Heart left ventricle (tissue), 16 donors: Measurements from ENCODE around the gene FCHSD2. TPM values are rescaled to one million over a fixed set of nuclear protein-coding genes. Genes with fewer than 3 reads are reported as not detected.

ENCODE experiments used
- ATAC-seq, 4 donors: fragments of 200-7000 bp; cut with Tn5 transposase; one replicate each; pipeline ENCODE4 v1.9.1; 2020 to 2022; ENCODE audit warnings: moderate library complexity in 4 of 4, mild to moderate bottlenecking in 3 of 4, moderate number of reproducible peaks in 1 of 4
- DNase-seq, 5 donors: peaks; one replicate each; pipeline ENCODE4 v3.0.0-alpha.2; 2020
- H3K27ac ChIP-seq, 12 donors: fragments of 200-600 bp; sonication (generic) in 4 of 12; one replicate each; pipeline versions ENCODE4 v1.5.0 to v1.8.0; 2016 to 2022; ENCODE audit warnings: mild to moderate bottlenecking in 2 of 12
- H3K27me3 ChIP-seq, 9 donors: fragments of 200-600 bp; sonication (generic) in 2 of 9; one replicate each; pipeline versions ENCODE4 v1.5.1 to v1.8.0; 2016 to 2022; ENCODE audit warnings: mild to moderate bottlenecking in 3 of 9
- H3K36me3 ChIP-seq, 9 donors: fragments of 200-600 bp; sonication (generic) in 2 of 9; one replicate each; pipeline versions ENCODE4 v1.5.0 to v1.8.0; 2018 to 2022; ENCODE audit warnings: mild to moderate bottlenecking in 2 of 9
- H3K4me1 ChIP-seq, 12 donors: fragments of 200-600 bp; sonication (generic) in 4 of 12; one replicate each; pipeline versions ENCODE4 v1.5.0 to v1.8.0; 2016 to 2022; ENCODE audit warnings: mild to moderate bottlenecking in 3 of 12
- H3K4me3 ChIP-seq, 12 donors: fragments of 200-600 bp; sonication (generic) in 4 of 12; one replicate each; pipeline versions ENCODE4 v1.5.0 to v1.8.0; 2017 to 2022; ENCODE audit warnings: mild to moderate bottlenecking in 9 of 12, moderate library complexity in 4 of 12
- H3K9me3 ChIP-seq, 12 donors: fragments of 200-600 bp; sonication (generic) in 4 of 12; one replicate each; pipeline versions ENCODE4 v1.5.0 to v1.8.0; 2016 to 2022; ENCODE audit warnings: mild to moderate bottlenecking in 1 of 12
- POLR2A ChIP-seq, 2 donors: fragments of 450-650 bp; IDR thresholded peaks; one replicate each; pipeline ENCODE4 v1.6.1; 2017; ENCODE audit warnings: antibody characterized with exemption in 2 of 2, mild to moderate bottlenecking in 2 of 2, moderate library complexity in 2 of 2
- WGBS, 4 donors: extraction: QIAGEN DNeasy Blood & Tissue Kit in 2 of 4; methylation state at CpG; one replicate each; pipeline versions ENCODE4 v1.1.5 to v1.1.7; 2013 to 2018; 5-methylcytosine and 5-hydroxymethylcytosine counted together
- intact Hi-C, 10 donors: fragments of 100-400 bp; cut with DNase I; formaldehyde crosslinking; loops; one replicate each; pipeline versions ENCODE4 v1.11.1 to v1.14.2; 2022
- polyA plus RNA-seq, 2 donors: library from polyadenylated mRNA; stranded (reverse); fragments of 200-250 nt; gene quantifications; one replicate each; pipeline ENCODE4 v1.2.3, GENCODE V29; 2013
- total RNA-seq, 9 donors: library from RNA; depleted of rRNA in 2 of 9; stranded (reverse); fragments of >200 nt in 2 of 9; fragmentation: NEBNext Ultra II Directional in 3 of 9; extraction: Animal tissue kit (Norgen Biotek cat#: 25700) in 3 of 9; gene quantifications; one replicate each; pipeline versions ENCODE4 v1.1.0 to v1.2.4, GENCODE V29; 2016 to 2023
- TF ChIP-seq, protein P1 (sequence below), 12 donors: fragments of 200-600 bp; sonication (generic) in 4 of 12; IDR thresholded peaks; one replicate each; pipeline versions ENCODE4 v1.5.0 to v1.8.0; 2018 to 2022; ENCODE audit warnings: antibody characterized with exemption in 12 of 12, mild to moderate bottlenecking in 5 of 12
- donor health status: ischemic (EF 13 %, LVEDD 7.1; RV severe dilation, severe dysfunction).
- donor health status: healthy with polysubstance abuse.
- donor health status: DM: no; HTN: yes; CAD: no.
- donor health status: DM: no; HTN: no; CAD: no.
- donor health status: ischemic (EF 25% LVEDD 6.9; RV normal size, moderate dysfunction).
- donor health status: ischemic (EF 25% LVEDD 5.7; RV mildly dilated, moderate dysfunction).
- donor health status: healthy.
- donor health status: DM: yes; HTN: yes; CAD: no.
- donor health status: ischemic (EF 35%, LVEDD 5.7; RV mildly dilated, moderate dysfunction).
- donor health status: nonischemic (EF 11% LVEDD 7.7; RV severe dilation, severe dysfunction).
- donor health status: DM: yes; HTN: yes; CAD: no.
- donor health status: PGD.
- donor health status: ischemic (EF 29% LVEDD 5.4; RV normal size, mild dysfunction).
- donor health status: nonischemic (EF 23%, LVEDD 6.1; RV moderate dilation, normal function).

FCHSD2 gene
- total and polyA plus RNA-seq, 11 donors, result 9.9 to 61.1 (median 39.0) TPM

DNA sequence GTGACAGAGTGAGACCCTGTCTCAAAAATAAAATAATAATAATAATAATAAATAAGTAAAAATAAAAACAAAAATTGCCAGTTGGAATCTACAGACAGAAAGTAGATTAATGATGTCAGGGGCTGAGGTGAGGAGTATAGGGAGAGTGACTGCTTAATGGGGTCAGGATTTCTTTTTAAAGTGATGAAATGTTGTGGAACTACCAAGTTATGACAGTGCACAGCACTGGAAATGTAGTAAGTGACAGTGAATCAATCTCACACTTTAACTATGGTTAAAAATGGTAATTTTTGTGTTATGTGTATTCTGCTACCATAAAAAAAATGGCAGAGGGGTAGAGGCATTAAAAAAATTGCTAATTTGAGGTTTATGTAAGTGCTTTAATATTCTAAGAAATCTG, 240.7 kb downstream of the FCHSD2 start:
- Histone ChIP-seq H3K9me3 (peaks cover 0 to 5% (median 0%) of the 10 kb centered on the region in 12 donors), H3K27ac (no peak overlapping the region), H3K36me3 (peaks cover 0 to 48% (median 35%) of the 10 kb centered on the region in 9 donors), H3K4me3 (no peak overlapping the region), H3K4me1 (no peaks in the 10 kb centered on the region), H3K27me3 (no peaks in the 10 kb centered on the region)
- intact Hi-C loops, result no loop called here
- DNase-seq, result no peak
- TF ChIP-seq, protein P1, sequence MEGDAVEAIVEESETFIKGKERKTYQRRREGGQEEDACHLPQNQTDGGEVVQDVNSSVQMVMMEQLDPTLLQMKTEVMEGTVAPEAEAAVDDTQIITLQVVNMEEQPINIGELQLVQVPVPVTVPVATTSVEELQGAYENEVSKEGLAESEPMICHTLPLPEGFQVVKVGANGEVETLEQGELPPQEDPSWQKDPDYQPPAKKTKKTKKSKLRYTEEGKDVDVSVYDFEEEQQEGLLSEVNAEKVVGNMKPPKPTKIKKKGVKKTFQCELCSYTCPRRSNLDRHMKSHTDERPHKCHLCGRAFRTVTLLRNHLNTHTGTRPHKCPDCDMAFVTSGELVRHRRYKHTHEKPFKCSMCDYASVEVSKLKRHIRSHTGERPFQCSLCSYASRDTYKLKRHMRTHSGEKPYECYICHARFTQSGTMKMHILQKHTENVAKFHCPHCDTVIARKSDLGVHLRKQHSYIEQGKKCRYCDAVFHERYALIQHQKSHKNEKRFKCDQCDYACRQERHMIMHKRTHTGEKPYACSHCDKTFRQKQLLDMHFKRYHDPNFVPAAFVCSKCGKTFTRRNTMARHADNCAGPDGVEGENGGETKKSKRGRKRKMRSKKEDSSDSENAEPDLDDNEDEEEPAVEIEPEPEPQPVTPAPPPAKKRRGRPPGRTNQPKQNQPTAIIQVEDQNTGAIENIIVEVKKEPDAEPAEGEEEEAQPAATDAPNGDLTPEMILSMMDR (IDR thresholded peaks at IDR 0.05), result no peak
- TF ChIP-seq POLR2A (IDR thresholded peaks at IDR 0.05), result no peak
- ATAC-seq, result no peak

- ATAC-seq (no peak), DNase-seq (no peak)
- TF ChIP-seq, protein P1 (IDR thresholded peaks at IDR 0.05), result no peak
- TF ChIP-seq POLR2A (IDR thresholded peaks at IDR 0.05), result no peak
- Histone ChIP-seq H3K9me3 (no peaks in the 10 kb centered on the region), H3K27me3 (no peaks in the 10 kb centered on the region), H3K4me3 (no peak overlapping the region), H3K36me3 (peaks cover 0 to 48% (median 35%) of the 10 kb centered on the region in 9 donors), H3K4me1 (no peaks in the 10 kb centered on the region), H3K27ac (no peak overlapping the region)
- 95 to 100% (median 98%) methylated on average over 2 of the region's 2 CpGs for WGBS, 4 donors
- intact Hi-C loops, result no loop called here
These were observed 242.1 kb downstream of the FCHSD2 start for GRCh38 chr11:72900013-72900412.

DNA sequence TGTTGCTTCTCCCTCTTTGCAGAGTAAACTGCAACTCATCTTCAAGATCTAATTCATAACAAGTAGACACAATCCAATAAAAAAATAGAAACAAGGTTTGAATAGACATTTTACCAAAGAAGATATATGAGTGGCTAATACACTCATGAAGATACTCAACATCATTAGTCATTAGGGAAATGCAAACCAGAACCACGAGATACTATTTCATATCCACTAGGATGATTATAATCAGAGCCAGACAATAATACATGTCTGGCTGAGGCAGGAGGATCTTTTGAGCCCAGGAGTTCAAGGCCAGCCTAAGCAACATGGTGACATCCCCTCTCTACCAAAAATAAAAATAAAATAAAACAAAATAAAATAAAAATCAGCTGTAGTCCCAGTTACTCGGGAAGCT, 242.9 kb downstream of the FCHSD2 start:
- 81 to 86% (median 84%) methylated on average over 2 of the region's 2 CpGs for WGBS, 4 donors
- TF ChIP-seq POLR2A (IDR thresholded peaks at IDR 0.05), result no peak
- TF ChIP-seq, protein P1 (IDR thresholded peaks at IDR 0.05), result no peak
- DNase-seq (no peak), ATAC-seq (no peak)
- H3K4me3 ChIP-seq, result no peak overlapping the region
- H3K36me3 ChIP-seq, result peaks cover 0 to 48% (median 35%) of the 10 kb centered on the region in 9 donors
- no peaks in the 10 kb centered on the region for H3K27me3 ChIP-seq
- no peak overlapping the region for H3K27ac ChIP-seq
- H3K9me3 ChIP-seq, result no peaks in the 10 kb centered on the region
- intact Hi-C loops, result no loop called here
- H3K4me1 ChIP-seq, result no peaks in the 10 kb centered on the region

- TF ChIP-seq, protein P1 (IDR thresholded peaks at IDR 0.05), result no peak
- no peak for TF ChIP-seq POLR2A (IDR thresholded peaks at IDR 0.05)
- ATAC-seq (no peak), DNase-seq (no peak)
- H3K4me1 ChIP-seq, result no peaks in the 10 kb centered on the region
- H3K36me3 ChIP-seq, result peaks cover 0 to 58% (median 35%) of the 10 kb centered on the region in 9 donors
- intact Hi-C loops, result no loop called here
- H3K4me3 ChIP-seq, result no peak overlapping the region
- no peaks in the 10 kb centered on the region for H3K27me3 ChIP-seq
- no peak overlapping the region for H3K27ac ChIP-seq
- H3K9me3 ChIP-seq, result no peaks in the 10 kb centered on the region
These were observed 244.6 kb downstream of the FCHSD2 start for GRCh38 chr11:72897506-72897905.
